GM12878 (cell line): ENCODE results near the gene PPP1R1C. TPM values are rescaled to one million over a fixed set of nuclear protein-coding genes. Genes with fewer than 3 reads are reported as not detected.

Experiments used
- ATAC-seq: fragments of 200-7000 bp; cut with Tn5 transposase; 3 replicates; pipeline ENCODE4 v1.9.1; 2020; ENCODE audit warnings: mild to moderate bottlenecking, moderate library complexity
- BruUV-seq: library from RNA; stranded (reverse); fragments of 400-500 nt; replicated peaks from 2 replicates; lab custom pipeline; 2021; lab: Mats Ljungman, UMichigan
- CTCF ChIA-PET: fragments of 300-600 bp; sonication (Branson Sonifier 250); formaldehyde crosslinking; extraction: SDS; loops from one replicate; lab custom pipeline; 2021; ENCODE audit warnings: inconsistent platforms; lab: Yijun Ruan, JAX
- POLR2A ChIA-PET: fragments of 350-600 bp; formaldehyde crosslinking; extraction: SDS; loops from one replicate; lab custom pipeline; 2021; ENCODE audit warnings: inconsistent platforms; lab: Charles Lee
- RAD21 ChIA-PET: fragments of 300-600 bp; sonication (Branson Sonifier 250); formaldehyde crosslinking; loops from one replicate; lab custom pipeline; 2023; ENCODE audit warnings: antibody characterized with exemption; ENCODE audit not compliant: unreplicated experiment; lab: Charles Lee
- SMC1A ChIA-PET: fragments of 300-600 bp; sonication (Branson Sonifier 250); formaldehyde crosslinking; loops from one replicate; lab custom pipeline; 2023; ENCODE audit not compliant: unreplicated experiment, uncharacterized antibody; lab: Charles Lee
- DNase-seq: peaks from one replicate; pipeline ENCODE4 v3.0.0-alpha.2; 2011; ENCODE audit warnings: low read depth, low spot score
- FAIRE-seq: peaks from 3 replicates; lab custom pipeline; 2011; peaks lifted over from hg19 to GRCh38; lab: Jason Lieb, UNC
- H2AFZ ChIP-seq: 2 replicates; pipeline ENCODE4 v1.6.0; 2011; ENCODE audit warnings: low read depth, low read length, control low read depth; ENCODE audit not compliant: control insufficient read depth
- H3K27ac ChIP-seq: 2 replicates; pipeline ENCODE4 v1.5.1; 2011; ENCODE audit warnings: control low read depth; ENCODE audit not compliant: control insufficient read depth, insufficient read depth
- H3K27me3 ChIP-seq, 2 experiments: replicated peaks in 1 of 2; 2 replicates each; pipeline versions ENCODE4 v1.6.0 to v1.6.1; 2011; ENCODE audit warnings: low read length in 1 of 2; ENCODE audit not compliant: control insufficient read depth in 2 of 2, insufficient read depth in 2 of 2
- H3K36me3 ChIP-seq, 2 experiments: 2 replicates each; pipeline ENCODE4 v1.5.1; 2011; ENCODE audit warnings: low read length in 1 of 2; ENCODE audit not compliant: control insufficient read depth in 2 of 2, insufficient read depth in 2 of 2
- H3K4me1 ChIP-seq: 2 replicates; pipeline ENCODE4 v1.6.1; 2011; ENCODE audit warnings: mild to moderate bottlenecking, low read length, moderate library complexity, mixed read lengths; ENCODE audit not compliant: control insufficient read depth, insufficient read depth
- H3K4me2 ChIP-seq: 2 replicates; pipeline ENCODE4 v1.6.0; 2011; ENCODE audit warnings: control low read depth; ENCODE audit not compliant: control insufficient read depth, insufficient read depth
- H3K4me3 ChIP-seq: fragments of 200-600 bp; sonication (generic); 2 replicates; pipeline ENCODE4 v1.5.1; 2016
- H3K79me2 ChIP-seq: 2 replicates; pipeline ENCODE4 v1.6.0; 2011; ENCODE audit warnings: low read length; ENCODE audit not compliant: control insufficient read depth, insufficient read depth
- H3K9ac ChIP-seq: 2 replicates; pipeline ENCODE4 v1.8.0; 2011; ENCODE audit warnings: low read length, control low read depth, mixed read lengths; ENCODE audit not compliant: control insufficient read depth, insufficient read depth
- H3K9me3 ChIP-seq: replicated peaks from 3 replicates; pipeline ENCODE4 v1.5.1; 2011; ENCODE audit warnings: mild to moderate bottlenecking, low read length; ENCODE audit not compliant: control insufficient read depth, insufficient read depth
- H4K20me1 ChIP-seq: 2 replicates; pipeline ENCODE4 v1.6.0; 2011; ENCODE audit not compliant: control insufficient read depth, insufficient read depth
- CEBPB ChIP-seq, 2 experiments: fragments of 150-350 bp in 1 of 2; IDR thresholded peaks; 2 replicates each; pipeline ENCODE4 v1.6.1; 2012 to 2014; ENCODE audit warnings: low read depth in 2 of 2, low read length in 2 of 2, borderline replicate concordance in 1 of 2, inconsistent platforms in 1 of 2
- CTCF ChIP-seq, 3 experiments: IDR thresholded peaks in 2 of 3; conservative IDR thresholded peaks in 1 of 3; 2 replicates each; pipeline ENCODE4 v1.5.1; 2011; ENCODE audit warnings: low read depth in 3 of 3, low read length in 3 of 3, mild to moderate bottlenecking in 3 of 3, control low read depth in 2 of 3, moderate library complexity in 2 of 3, inconsistent platforms in 1 of 3, mixed read lengths in 1 of 3; ENCODE audit not compliant: control insufficient read depth in 2 of 3, insufficient read depth in 1 of 3; ENCODE audit errors: extremely low read depth in 1 of 3
- ESRRA ChIP-seq: IDR thresholded peaks from 2 replicates; pipeline ENCODE4 v1.6.1; 2012; ENCODE audit warnings: mild to moderate bottlenecking, low read length, improper control_type of control experiment
- IKZF2 ChIP-seq, 2 experiments: fragments of 450-650 bp; IDR thresholded peaks; 2 replicates each; pipeline ENCODE4 v1.6.1; 2017; ENCODE audit warnings: mild to moderate bottlenecking in 2 of 2, moderate library complexity in 2 of 2
- NFIC ChIP-seq: IDR thresholded peaks from 2 replicates; pipeline ENCODE4 v1.6.1; 2012; ENCODE audit warnings: low read depth, mild to moderate bottlenecking, inconsistent platforms, low read length, moderate library complexity
- RAD21 ChIP-seq: IDR thresholded peaks from 2 replicates; pipeline ENCODE4 v1.6.1; 2011; ENCODE audit warnings: mild to moderate bottlenecking, low read depth, low read length, moderate library complexity; ENCODE audit not compliant: insufficient read depth
- SMC3 ChIP-seq: IDR thresholded peaks from 2 replicates; pipeline ENCODE4 v1.6.1; 2011; ENCODE audit warnings: low read length, improper control_type of control experiment, borderline replicate concordance
- SRF ChIP-seq, 2 experiments: IDR thresholded peaks; 2 replicates each; pipeline ENCODE4 v1.6.1; 2011; ENCODE audit warnings: low read depth in 2 of 2, low read length in 2 of 2, mild to moderate bottlenecking in 1 of 2, moderate library complexity in 1 of 2
- ZNF24 ChIP-seq: fragments of 450-650 bp; IDR thresholded peaks from 2 replicates; pipeline ENCODE4 v1.6.1; 2017; ENCODE audit warnings: antibody characterized with exemption, mild to moderate bottlenecking
- WGBS: methylation state at CpG from one replicate; pipeline ENCODE4 v1.1.6; 2016; ENCODE audit warnings: low lambda C conversion rate; ENCODE audit not compliant: insufficient replicate concordance, insufficient coverage; ENCODE audit errors: missing lambda C conversion rate; 5-methylcytosine and 5-hydroxymethylcytosine counted together
- in situ Hi-C: fragments of 300-500 bp; cut with MboI; formaldehyde crosslinking; loops from 9 replicates; pipeline ENCODE4 v1.14.3; 2018; ENCODE audit warnings: mixed read lengths
- intact Hi-C: fragments of 100-400 bp; cut with micrococcal nuclease; formaldehyde crosslinking; loops from one replicate; pipeline ENCODE4 v1.14.2; 2022; ENCODE audit not compliant: unreplicated experiment
- polyA plus RNA-seq, 11 experiments: library from polyadenylated mRNA; depleted of rRNA in 4 of 11; unstranded in 6 of 11; stranded (reverse) in 5 of 11; fragments of >200 nt; fragmentation: Nextera tagmentation in 4 of 11; fragmentation: Illumina TruSeq in 1 of 11; extraction: Ambion mirVana in 4 of 11; extraction: Trizol in 1 of 11; gene quantifications; 1 replicate in 1 of 11; 2 replicates in 10 of 11; pipeline versions ENCODE4 v1.2.1 to v1.2.3, GENCODE V29; 2011 to 2016; ENCODE audit warnings: inconsistent platforms in 2 of 11, missing spikeins in 2 of 11, low read depth in 1 of 11
- total RNA-seq, 4 experiments: library from RNA; depleted of rRNA in 3 of 4; stranded (reverse); fragments of >200 nt in 3 of 4; fragmentation: Illumina TruSeq in 1 of 4; extraction: Trizol in 1 of 4; gene quantifications; 2 replicates each; pipeline versions ENCODE4 v1.2.1 to v1.2.3, GENCODE V29; 2013 to 2021

Gene PPP1R1C
- total and polyA plus RNA-seq, 10 of the 15 experiments (the other 5 are each of a cell fraction or from before 2014, with no cell fraction given): 0.11 TPM; not detected in 9

DNA sequence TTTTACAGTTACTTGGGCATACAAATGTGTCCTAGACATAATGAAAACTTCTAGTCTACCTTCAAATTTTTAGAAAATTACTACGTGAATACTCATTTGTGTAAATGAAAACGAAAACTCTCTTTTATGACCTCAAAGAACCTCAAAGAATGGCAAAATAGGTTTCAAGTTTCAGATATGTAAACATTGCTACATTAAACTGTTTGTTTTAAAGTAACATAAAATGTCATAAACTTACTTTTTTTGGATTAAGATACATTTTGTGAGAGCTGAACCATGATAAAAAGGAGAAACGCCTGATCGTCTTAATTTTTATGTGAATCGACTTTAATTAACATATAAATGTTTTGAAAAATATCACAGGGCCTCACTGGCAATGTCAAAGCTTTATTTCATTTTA, 91.4 kb downstream of the PPP1R1C start:
- SMC1A ChIA-PET: interaction anchor here (0.8 to 3.2 kb wide), 11 partner anchors 11 to 572 kb away, joined by 3 to 23 read pairs (median 6); no protein-coding TSS in a partner anchor
- Histone ChIP-seq H3K36me3 (no peaks in the 10 kb centered on the region), H2AFZ (no peak overlapping the region), H3K9ac (no peak overlapping the region), H3K79me2 (no peaks in the 10 kb centered on the region), H3K4me1 (no peaks in the 10 kb centered on the region), H3K9me3 (no peaks in the 10 kb centered on the region), H3K27me3 (no peaks in the 10 kb centered on the region; a peak in 1 of 4 replicates), H3K27ac (no peak overlapping the region), H4K20me1 (no peaks in the 10 kb centered on the region)
- in situ Hi-C loops: loop anchor here (5.0 kb wide), 1 partner anchor 330 kb away; no protein-coding TSS in a partner anchor
- no peak for DNase-seq
- under 1% methylated on average over 5 of the region's 5 CpGs for WGBS
- no TSS peak for BruUV-seq
- TF ChIP-seq IKZF2 (IDR thresholded peaks at IDR 0.05): no peak
- TF ChIP-seq ESRRA: no peak
- TF ChIP-seq, all 136 proteins: peak for 0
- H3K4me2 ChIP-seq: no peak overlapping the region
- ChIA-PET POLR2A (no interaction called here), RAD21 (interaction anchor here (1.1 to 1.8 kb wide), 6 partner anchors 28 to 334 kb away, joined by 3 to 16 read pairs (median 4); no protein-coding TSS in a partner anchor), CTCF (interaction anchor here (0.6 to 3.0 kb wide), 19 partner anchors 8 to 973 kb away, joined by 3 to 35 read pairs (median 5); no protein-coding TSS in a partner anchor)
- ATAC-seq (no peak), FAIRE-seq (peak; percentile 82)
- intact Hi-C loops: loop anchor here (1.0 to 10.0 kb wide), 4 partner anchors 106 to 1000 kb away; no protein-coding TSS in a partner anchor
- no peak overlapping the region for H3K4me3 ChIP-seq

DNA sequence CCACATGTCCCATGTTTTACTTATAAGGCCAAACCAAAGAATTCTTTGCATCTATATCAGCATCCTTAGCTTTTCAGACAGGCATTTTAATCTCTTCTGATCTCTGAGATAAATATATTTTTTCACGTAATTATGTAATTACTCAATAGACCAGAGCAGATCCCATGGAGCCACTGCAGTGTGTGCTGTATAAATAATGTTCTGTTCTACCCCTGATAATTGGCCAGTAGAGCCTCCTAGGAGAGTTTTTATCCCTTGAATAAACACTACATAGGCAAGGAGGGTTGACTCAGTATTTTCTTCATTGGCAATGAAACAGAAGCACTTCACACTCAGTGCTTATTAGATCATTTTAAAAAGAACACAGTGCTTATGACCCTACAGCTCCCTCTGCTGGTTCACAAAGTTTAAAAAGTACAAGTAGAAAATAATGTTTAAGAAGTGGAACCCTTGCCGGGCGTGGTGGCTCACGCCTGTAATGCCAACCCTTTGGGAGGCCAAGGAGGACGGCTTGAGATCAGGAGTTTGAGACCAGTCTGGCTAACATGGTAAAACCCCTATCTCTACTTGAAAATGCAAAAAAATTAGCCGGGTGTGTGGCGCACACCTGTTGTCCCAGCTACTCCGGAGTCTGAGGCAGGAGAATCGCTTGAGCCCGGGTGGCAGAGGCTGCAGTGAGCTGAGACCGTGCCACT, 91.9 kb downstream of the PPP1R1C start:
- RAD21 ChIA-PET: interaction anchor here (1.1 to 1.8 kb wide), 7 partner anchors 29 to 335 kb away, joined by 3 to 16 read pairs (median 4); no protein-coding TSS in a partner anchor
- CTCF ChIA-PET: interaction anchor here (0.6 to 3.0 kb wide), 26 partner anchors 8 to 973 kb away, joined by 3 to 35 read pairs (median 4); no protein-coding TSS in a partner anchor
- no peak overlapping the region for H3K4me2 ChIP-seq
- TF ChIP-seq SMC3: peak; percentile 81; the same call in 1 of the 2 replicates
- no peak for TF ChIP-seq NFIC
- TF ChIP-seq CEBPB (IDR thresholded peaks at IDR 0.05; ENCODE audit: borderline replicate concordance in 1 of 2, low read depth in 2 of 2, low read length in 2 of 2): no peak
- no peak for TF ChIP-seq ZNF24
- TF ChIP-seq CTCF (IDR thresholded peaks at IDR 0.05 in 2 of 3, conservative IDR thresholded peaks at IDR 0.05 in 1 of 3; ENCODE audit: control insufficient read depth in 2 of 3, extremely low read depth in 1 of 3, insufficient read depth in 1 of 3, low read depth in 3 of 3, low read length in 3 of 3): peak; percentile 40 to 59 (median 58); a peak in 5 of 6 replicates
- peak; percentile 86 for TF ChIP-seq RAD21
- no peak for TF ChIP-seq SRF (IDR thresholded peaks at IDR 0.05; ENCODE audit: low read depth in 2 of 2, low read length in 2 of 2)
- TF ChIP-seq, all 136 proteins: peak for 3
- no peaks in the 10 kb centered on the region for H3K9me3 ChIP-seq
- FAIRE-seq: no peak
- POLR2A ChIA-PET: no interaction called here
- no peak overlapping the region for H2AFZ ChIP-seq
- SMC1A ChIA-PET: interaction anchor here (0.8 to 3.2 kb wide), 11 partner anchors 11 to 572 kb away, joined by 3 to 23 read pairs (median 6); no protein-coding TSS in a partner anchor
- intact Hi-C loops (loop anchor here (1.0 to 10.0 kb wide), 4 partner anchors 107 to 1000 kb away; no protein-coding TSS in a partner anchor), in situ Hi-C loops (loop anchor here (5.0 kb wide), 1 partner anchor 330 kb away; no protein-coding TSS in a partner anchor)
- DNase-seq: no peak
- no peak overlapping the region for H3K27ac ChIP-seq
- H3K4me1 ChIP-seq: no peaks in the 10 kb centered on the region
- peak; percentile 83 for ATAC-seq
- H3K9ac ChIP-seq: no peak overlapping the region
- H3K27me3 ChIP-seq: no peaks in the 10 kb centered on the region; a peak in 1 of 4 replicates
- no peaks in the 10 kb centered on the region for H3K36me3 ChIP-seq
- no TSS peak for BruUV-seq
- H3K79me2 ChIP-seq: no peaks in the 10 kb centered on the region
- H4K20me1 ChIP-seq: no peaks in the 10 kb centered on the region
- H3K4me3 ChIP-seq: no peak overlapping the region
- 44% methylated on average over 11 of the region's 11 CpGs for WGBS
